ENCODE measurements around the gene ANXA6.

DNA sequence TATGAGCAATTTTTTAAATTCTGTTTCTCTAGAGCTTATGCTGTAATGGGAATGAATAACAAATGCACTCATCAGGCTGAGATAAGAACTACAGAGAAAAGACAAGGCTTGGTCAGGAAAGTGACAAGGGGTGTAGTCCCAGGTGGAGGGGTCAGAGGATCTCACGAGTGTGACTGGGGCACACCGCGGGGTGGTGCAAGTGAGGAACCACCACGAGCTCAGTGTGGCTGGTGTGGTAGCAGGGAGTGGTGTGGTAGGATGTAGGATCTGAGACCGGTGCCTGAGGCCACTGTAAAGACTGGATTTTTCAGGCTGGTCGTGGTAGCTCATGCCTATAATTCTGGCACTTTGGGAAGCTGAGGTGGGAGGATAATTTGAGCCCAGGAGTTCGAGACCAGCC is 9.0 kb downstream of the ANXA6 start:
- TF ChIP-seq CTCF (IDR thresholded peaks at IDR 0.05; ENCODE audit: low read depth, low read length) (no peak), EZH2phosphoT487 (IDR thresholded peaks at IDR 0.05; ENCODE audit: low read depth) (no peak)

Data from OCI-LY3 (cell line).